HG02884 (cell line): Measurements from ENCODE around the gene ALOX15.
"Not testable (repeated sequence)": the region's sequence is repeated elsewhere in the genome, so short reads cannot be mapped to it uniquely, and the experiment has no call there.

Experiments used
- ATAC-seq: cut with Tn5 transposase; IDR thresholded peaks from one replicate; pipeline ENCODE4 v1.9.1; 2021; ENCODE audit warnings: mild to moderate bottlenecking, moderate library complexity; ENCODE audit not compliant: unreplicated experiment

Gene ALOX15

DNA sequence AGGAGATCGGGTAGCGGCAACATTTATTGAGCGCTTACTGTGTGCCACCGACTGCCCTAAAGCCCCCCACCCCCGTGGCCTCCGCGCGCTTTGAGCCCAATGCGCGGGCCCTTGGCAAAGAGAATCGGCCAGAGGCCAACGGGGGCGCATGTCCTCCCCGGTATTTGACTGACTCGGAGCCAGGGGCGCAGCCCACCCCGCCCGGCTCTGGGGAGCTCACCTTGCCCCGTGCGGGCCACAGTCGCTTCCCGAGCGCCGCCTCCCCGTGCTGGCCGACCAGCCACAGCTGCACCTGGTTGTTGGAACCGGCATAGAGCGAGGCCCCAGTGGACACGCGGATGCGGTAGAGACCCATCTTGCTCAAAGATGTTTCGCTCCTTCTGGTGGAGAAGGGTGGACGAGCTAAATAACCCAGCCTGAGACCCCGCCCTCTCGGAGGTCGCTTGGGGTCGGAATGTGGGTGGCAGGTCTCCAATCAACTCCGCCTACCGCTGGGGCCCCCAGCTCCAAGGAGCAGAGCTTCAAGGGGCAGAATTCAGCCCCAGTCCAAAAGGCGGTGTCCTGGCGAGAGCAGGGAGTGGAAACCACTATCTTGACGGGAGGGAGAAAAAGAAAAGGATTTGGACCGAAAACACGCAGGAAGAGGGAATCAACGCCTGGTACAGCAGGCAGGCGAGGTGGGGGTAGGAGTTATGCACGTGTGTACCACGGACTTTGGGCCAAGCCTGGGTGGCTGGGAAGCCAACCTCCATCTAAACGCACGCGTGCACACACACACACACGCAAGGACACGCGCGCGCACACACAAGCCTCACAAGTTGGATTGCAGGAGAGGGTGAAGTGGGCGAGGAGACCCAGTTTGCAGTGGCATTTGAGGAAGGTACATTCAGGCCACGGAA is at the start of gene ALOX15:
Gene ALOX15 (minus strand): TSS at position 382 of the 899 bp plus-strand sequence. CDS start 27 bp downstream, at position 355.
- no peak for ATAC-seq

DNA sequence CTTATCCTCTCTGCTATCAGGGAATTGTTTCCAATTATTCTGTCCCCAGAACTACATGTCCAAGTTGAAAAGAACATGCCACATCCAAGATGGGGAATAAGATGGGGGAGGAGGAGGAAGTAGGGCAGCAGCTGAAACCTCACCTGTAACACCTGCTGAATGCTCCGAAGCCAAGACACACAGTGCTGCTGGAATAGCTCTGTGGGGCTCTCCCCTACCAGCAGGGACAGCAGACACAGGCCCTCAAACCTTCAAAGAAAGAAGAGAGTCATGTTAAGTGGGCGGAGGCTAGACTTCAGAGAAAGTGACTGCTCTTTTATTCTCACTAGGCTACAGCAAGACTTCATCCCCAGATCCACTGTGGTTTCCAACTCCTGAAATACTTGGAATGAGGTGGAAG is 49.3 kb upstream of the ALOX15 start:
- ATAC-seq = no peak

DNA sequence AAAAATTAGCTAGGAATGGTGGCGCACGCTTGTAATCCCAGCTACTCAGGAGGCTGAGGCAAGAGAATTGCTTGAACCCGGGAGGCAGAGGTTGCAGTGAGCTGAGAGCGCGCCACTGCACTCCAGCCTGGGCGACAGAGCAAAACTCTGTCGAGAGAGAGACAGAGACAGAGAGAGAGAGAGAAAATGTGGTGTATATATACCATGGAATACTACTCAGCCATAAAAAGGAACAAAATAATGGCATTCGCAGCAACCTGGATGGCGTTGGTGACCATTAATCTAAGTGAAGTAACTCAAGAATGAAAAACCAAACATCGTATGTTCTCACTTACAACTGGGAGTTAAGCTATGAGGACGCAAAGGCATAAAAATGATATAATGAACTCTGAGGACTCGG is 48.4 kb upstream of the ALOX15 start:
- ATAC-seq = not testable (repeated sequence)

DNA sequence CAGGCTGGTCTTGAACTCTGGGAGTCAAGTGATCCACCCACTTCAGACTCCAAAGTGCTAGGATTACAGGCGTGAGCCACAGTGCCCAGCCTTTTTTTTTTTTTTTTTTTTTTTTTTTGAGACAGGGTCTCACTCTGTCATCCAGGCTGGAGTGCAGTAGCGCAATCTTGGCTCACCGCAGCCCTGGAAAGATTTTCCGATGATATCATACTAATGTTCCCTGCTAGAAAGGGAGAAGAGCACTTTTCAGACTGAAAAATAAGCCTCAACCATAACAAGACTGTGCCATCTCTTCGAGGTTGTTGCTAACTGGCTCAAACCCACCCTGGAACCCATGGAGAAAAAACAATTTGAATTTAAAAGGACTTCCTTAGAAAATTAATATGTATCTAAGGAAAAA is 42.3 kb upstream of the ALOX15 start:
- not testable (repeated sequence) for ATAC-seq

- ATAC-seq = no peak
Measured at GRCh38 chr17:4679658-4680057, 38.2 kb upstream of the ALOX15 start.

GRCh38 chr17:4678448-4679026 is 37.1 kb upstream of the ALOX15 start:
- no peak for ATAC-seq

GRCh38 chr17:4676791-4677190 is 35.3 kb upstream of the ALOX15 start:
- no peak for ATAC-seq

DNA sequence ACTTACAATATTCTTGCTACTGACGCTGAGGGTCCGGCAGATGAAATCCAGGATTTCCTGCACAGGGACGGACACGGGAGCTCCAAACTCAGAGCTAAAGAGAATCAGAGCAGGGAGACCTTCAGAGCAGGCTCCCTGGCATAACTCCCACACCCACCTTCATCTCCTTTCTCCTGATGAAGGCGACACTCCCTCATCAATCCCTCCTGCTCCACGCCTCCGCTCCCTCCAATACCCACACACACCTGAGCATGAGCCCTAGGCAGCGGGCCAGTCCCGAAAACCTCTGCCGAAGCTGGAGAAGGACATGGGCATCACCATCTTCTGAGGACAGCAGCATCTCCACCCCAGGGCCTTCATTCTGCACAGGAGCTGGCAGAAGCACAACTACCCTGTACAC is 34.3 kb upstream of the ALOX15 start:
- ATAC-seq = no peak

DNA sequence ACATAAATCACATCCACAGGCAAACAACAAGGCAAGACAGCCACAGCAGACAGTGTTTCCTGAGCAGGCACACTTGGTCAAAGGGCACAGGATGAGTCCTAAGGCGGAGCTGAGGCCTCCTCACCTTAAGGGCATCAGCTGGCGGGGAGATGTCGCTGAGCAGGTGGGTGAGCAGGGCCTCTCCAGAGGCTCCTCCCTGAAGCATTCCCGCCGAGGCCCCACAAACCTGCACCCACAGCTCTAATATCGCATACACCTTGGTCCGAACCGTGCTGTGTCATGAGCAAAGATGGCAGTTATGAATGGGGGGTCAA is 33.2 kb upstream of the ALOX15 start:
- ATAC-seq = no peak

DNA sequence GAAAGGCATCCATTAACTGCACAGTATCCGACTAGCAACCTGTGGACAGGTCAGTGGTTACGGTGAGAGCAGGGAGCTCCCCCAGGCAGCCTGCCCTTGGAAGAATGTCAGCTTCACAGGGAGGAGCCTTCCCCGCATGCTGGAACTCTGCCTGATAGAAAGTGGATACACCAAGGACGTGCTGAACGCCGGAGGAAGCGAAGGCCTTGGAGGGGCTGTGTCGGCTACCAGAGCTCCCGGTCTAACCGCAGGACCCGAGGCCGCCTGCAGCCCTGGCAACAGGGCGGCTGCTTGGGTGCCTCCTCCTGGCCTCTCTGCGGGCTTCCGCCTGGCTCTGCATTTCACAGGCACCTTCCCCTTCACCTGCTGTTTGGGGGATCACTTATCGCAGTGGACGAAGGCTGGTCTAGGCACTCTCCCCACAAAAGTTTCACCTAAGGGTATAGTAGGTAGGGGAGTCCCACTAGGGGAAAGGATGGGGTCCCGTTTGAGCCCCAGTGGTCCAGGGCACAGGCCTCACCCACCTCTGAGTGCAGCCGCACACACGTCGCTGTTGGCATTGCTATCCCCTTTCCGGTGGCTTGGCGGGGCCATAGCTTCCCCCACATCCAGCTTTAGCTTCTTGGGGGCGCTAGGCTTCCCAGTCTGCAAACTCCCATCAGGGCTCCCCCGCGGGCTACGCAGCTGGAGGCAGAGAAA is 32.7 kb upstream of the ALOX15 start:
- no peak for ATAC-seq

DNA sequence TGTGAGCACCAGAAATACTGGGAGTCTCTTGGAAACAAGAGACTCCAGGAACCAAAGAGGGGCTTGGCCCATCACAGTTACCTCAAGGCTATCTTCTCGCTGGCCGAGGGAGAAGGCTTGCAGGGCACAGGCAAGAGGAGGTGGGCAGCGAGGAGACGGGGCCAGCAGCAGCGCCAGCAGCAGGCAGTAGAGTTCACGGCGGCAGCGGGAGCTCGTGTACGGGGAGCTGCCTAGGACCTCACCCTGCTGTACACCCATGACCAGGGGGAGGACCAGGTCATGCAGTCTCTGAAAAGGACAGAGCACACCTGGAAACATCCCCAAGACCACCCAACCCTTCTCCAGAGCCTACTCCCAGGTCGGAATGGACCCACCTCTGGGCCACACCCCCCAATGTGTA is 31.7 kb upstream of the ALOX15 start:
- ATAC-seq = no peak

DNA sequence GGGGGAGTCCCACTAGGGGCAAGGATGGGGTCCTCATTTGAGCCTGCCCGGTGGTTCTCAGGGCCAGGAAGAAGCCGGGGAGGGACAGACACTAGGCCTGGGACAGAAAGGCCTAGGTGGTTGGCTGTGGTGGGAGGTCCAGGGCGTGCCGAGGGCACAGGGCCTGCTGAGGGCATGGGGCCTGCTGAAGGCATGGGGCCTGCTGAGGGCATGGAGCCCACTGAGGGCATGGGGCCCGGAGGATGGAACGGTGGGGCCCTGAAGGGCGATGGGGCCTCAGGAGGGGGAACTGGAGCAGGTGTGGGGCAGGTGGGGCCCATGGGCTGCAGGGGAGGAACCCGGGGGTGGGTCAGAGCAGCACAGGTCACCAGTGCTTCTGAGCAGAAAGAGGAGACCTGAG is 31.3 kb upstream of the ALOX15 start:
- ATAC-seq = no peak

- ATAC-seq = no peak
Measured at GRCh38 chr17:4672055-4672630, 30.7 kb upstream of the ALOX15 start.

GRCh38 chr17:4667166-4667565 is 25.7 kb upstream of the ALOX15 start:
- no peak for ATAC-seq

DNA sequence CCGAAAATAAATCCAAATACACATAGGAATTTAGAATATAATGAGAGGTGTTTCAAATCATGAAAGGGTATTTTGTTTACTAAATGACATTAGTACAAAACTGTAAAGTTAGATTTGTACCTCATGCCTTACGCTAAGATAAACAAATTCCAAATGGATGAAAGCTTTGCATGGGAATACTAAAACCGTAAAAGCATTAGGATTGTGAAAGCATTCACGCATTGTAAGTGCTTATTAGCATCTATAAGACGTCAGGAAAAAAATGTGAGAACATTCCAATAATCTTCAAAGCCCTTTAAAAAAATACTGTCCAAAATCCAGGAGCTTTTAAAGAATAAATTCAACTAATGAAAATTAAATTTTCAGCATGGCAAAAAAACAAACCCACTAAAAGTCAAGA is 24.8 kb upstream of the ALOX15 start:
- ATAC-seq = no peak

DNA sequence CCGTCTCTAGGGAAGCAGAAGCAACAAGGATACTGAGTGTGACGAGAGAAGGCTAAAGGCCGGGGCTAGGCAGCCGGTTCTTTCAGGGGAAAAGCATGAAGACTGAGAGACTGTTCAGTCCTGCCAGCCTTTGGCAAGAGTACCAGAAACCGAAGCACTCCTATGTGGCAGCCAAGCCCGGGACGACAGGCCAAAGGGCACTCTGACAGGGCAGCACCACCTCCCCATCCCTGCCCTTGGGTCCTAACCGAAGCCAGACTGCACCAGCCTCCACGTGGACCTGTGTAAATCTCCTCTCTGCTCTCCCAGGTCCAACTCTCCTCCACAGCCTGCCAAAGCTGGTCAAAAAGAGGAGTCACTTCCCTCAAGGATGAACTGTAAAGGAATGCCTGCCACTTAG is 23.5 kb upstream of the ALOX15 start:
- ATAC-seq = no peak

GRCh38 chr17:4664230-4664629 is 22.8 kb upstream of the ALOX15 start:
- no peak for ATAC-seq

- ATAC-seq = no peak
Measured at GRCh38 chr17:4663711-4664110, 22.2 kb upstream of the ALOX15 start.

DNA sequence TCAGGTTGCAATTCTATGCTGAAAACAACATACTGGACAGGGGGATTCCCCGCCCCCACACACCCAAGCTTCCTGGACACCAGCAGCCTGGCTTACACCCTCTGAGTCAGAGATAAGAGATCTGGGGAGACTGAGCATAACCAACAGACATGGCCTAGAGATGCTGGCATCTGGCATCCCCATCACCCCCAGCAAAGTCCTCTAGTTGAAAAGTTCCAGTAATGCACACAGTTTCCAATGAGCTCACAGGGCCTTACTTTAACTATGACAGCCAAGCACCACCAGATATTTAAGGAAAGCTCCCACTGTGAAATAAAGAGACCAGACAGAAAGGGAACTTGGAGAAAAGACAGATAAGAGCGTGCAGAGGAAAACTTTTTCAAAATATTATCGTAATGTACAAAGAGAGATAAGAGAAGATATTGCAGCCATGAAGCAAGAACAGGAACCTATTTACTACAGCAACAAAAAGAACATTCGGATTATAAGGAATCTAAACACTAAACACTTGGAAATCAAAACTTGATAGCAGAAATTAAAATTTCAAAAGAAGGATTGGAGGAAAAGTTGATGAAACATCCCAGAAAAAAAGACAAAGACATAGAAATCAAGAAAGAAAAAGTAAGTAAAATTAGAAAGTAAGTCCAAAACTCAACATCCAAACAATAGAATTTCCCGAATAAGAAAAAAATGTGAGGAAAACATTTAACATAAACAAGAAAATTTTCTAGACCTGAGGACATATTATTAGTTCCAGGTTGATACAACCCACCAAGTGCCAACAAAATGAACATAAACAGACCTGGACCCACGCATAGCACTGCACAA is 17.2 kb upstream of the ALOX15 start:
- no peak for ATAC-seq

DNA sequence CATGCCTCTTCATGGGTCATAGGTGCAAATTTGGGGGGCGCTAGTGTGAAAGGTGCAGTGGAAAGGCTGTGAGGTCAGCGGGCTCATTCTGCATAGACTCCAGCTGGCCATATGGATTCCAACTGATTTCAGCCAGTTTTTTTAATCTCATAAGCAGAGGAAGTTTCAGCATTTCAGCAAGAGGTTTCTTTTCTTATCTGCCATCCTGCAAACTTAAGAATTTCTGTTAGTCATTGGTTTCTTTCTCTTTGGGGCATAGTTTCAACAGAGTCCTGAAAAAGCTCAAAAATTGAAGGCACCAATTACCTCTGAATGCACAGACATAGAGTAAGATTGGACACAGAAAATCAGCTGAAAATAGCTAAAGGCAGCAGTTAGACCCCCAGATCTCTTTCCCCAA is 16.2 kb upstream of the ALOX15 start:
- ATAC-seq = no peak

GRCh38 chr17:4655933-4656332 is 14.5 kb upstream of the ALOX15 start:
- not testable (repeated sequence) for ATAC-seq
